Transverse colon (tissue), 4 donors: ENCODE measurements around the gene ZNF679. TPM values are rescaled to one million over a fixed set of nuclear protein-coding genes. Genes with fewer than 3 reads are reported as not detected.
"Not testable (repeated sequence)": the region's sequence is repeated elsewhere in the genome, so short reads cannot be mapped to it uniquely, and the experiment has no call there.

Source experiments
- DNase-seq: peaks from one replicate; pipeline ENCODE4 v3.0.0-alpha.2; 2019
- H3K27ac ChIP-seq, 4 donors: fragments of 200-600 bp; sonication (generic); 2 replicates each; pipeline ENCODE4 v1.5.1; 2016 to 2018; ENCODE audit warnings: inconsistent platforms in 4 of 4
- H3K27me3 ChIP-seq: fragments of 200-600 bp; sonication (generic); 2 replicates; pipeline ENCODE4 v1.5.1; 2017; ENCODE audit warnings: inconsistent platforms
- H3K36me3 ChIP-seq, 4 donors: fragments of 200-600 bp; sonication (generic); 2 replicates each; pipeline ENCODE4 v1.5.1; 2017 to 2019; ENCODE audit warnings: inconsistent platforms in 4 of 4
- H3K4me1 ChIP-seq, 4 donors: fragments of 200-600 bp; sonication (generic); 2 replicates each; pipeline ENCODE4 v1.5.1; 2017 to 2020; ENCODE audit warnings: inconsistent platforms in 4 of 4
- H3K4me3 ChIP-seq, 4 donors: fragments of 200-600 bp; sonication (generic); 1 replicate in 1 of 4; 2 replicates in 3 of 4; pipeline versions ENCODE4 v1.5.1 to v1.6.1; 2017 to 2019; ENCODE audit warnings: inconsistent platforms in 4 of 4
- H3K9me3 ChIP-seq, 2 donors: fragments of 200-600 bp; sonication (generic); 2 replicates each; pipeline ENCODE4 v1.5.1; 2017 to 2019; ENCODE audit warnings: inconsistent platforms in 2 of 2
- CTCF ChIP-seq, 5 experiments: fragments of 200-600 bp in 3 of 5; fragments of 450-650 bp in 2 of 5; sonication (generic) in 3 of 5; IDR thresholded peaks; 1 replicate in 2 of 5; 2 replicates in 3 of 5; pipeline ENCODE4 v1.5.1; 2016 to 2017; ENCODE audit warnings: antibody characterized with exemption in 5 of 5, inconsistent platforms in 3 of 5, mild to moderate bottlenecking in 2 of 5, moderate library complexity in 1 of 5
- EP300 ChIP-seq: sonication (generic); formaldehyde crosslinking; IDR thresholded peaks from one replicate; pipeline ENCODE4 v1.6.1; 2017; ENCODE audit warnings: antibody characterized with exemption, low read depth
- POLR2A ChIP-seq: fragments of 450-650 bp; IDR thresholded peaks from one replicate; pipeline ENCODE4 v1.6.1; 2016; ENCODE audit warnings: antibody characterized with exemption, mild to moderate bottlenecking, moderate library complexity
- POLR2AphosphoS5 ChIP-seq, 3 donors: sonication (generic); formaldehyde crosslinking; IDR thresholded peaks; one replicate each; pipeline ENCODE4 v1.6.1; 2016; ENCODE audit warnings: antibody characterized with exemption in 3 of 3
- WGBS, 2 donors: methylation state at CpG; one replicate each; pipeline ENCODE4 v1.1.5; 2018; ENCODE audit warnings: low coverage in 1 of 2; 5-methylcytosine and 5-hydroxymethylcytosine counted together
- in situ Hi-C, 4 donors: fragments of 200-750 bp; cut with MboI; loops; one replicate each; pipeline versions ENCODE4 v1.15.0 to v1.15.1; 2017; ENCODE audit warnings: low sequenced_read_pairs in 3 of 4, low pct_ligation_motif_present in 1 of 4, low pct_unique_long_range_greater_than_20kb in 1 of 4
- intact Hi-C: fragments of 100-400 bp; cut with DNase I; formaldehyde crosslinking; loops from one replicate; pipeline ENCODE4 v1.15.1; 2023; ENCODE audit warnings: low total_unique reads
- total RNA-seq, 4 donors: library from RNA; depleted of rRNA; stranded (reverse); fragments of >200 nt; gene quantifications; one replicate each; pipeline ENCODE4 v1.1.0, GENCODE V29; 2016

The ZNF679 gene
- total RNA-seq, 4 donors from 2014 or later, result not detected

- intact Hi-C loops, result no loop called here
These were observed 84.6 kb downstream of the ZNF679 start for GRCh38 chr7:64312826-64313225.

GRCh38 chr7:64313740-64314491, 85.6 kb downstream of the ZNF679 start, which contains the start of gene ZNF736:
ZNF736 (plus strand) TSS chr7:64313961; CDS start chr7:64314151, 190 bp downstream.
- peak; percentile 91 for DNase-seq
- 0 to 1% methylated on average over 4 to 32 of the region's 33 CpGs for WGBS, 2 donors
- Histone ChIP-seq H3K4me1 (peaks cover 8 to 22% (median 10%) of the 10 kb centered on the region in 4 donors), H3K36me3 (no peaks in the 10 kb centered on the region), H3K27ac (peak within 1 kb of the TSS; percentile 57 to 81 (median 67)), H3K9me3 (no peaks in the 10 kb centered on the region), H3K4me3 (peak within 1 kb of the TSS; percentile 47 to 84 (median 58)), H3K27me3 (no peaks in the 10 kb centered on the region)
- intact Hi-C loops (no loop called here), in situ Hi-C loops (loop anchor here in 3 of 4 donors (25.0 kb wide), 2 partner anchors 248 to 348 kb away; partner anchors contain the start of genes ZNF680 (in 2 of the 3) and ZNF107 (in 1 of the 3))
- TF ChIP-seq EP300, result no peak
- peak in 2 of 3 donors; percentile 66 to 76 for TF ChIP-seq POLR2AphosphoS5 (IDR thresholded peaks at IDR 0.05)
- no peak for TF ChIP-seq CTCF (IDR thresholded peaks at IDR 0.05)
- peak; percentile 75 for TF ChIP-seq POLR2A

More at GRCh38 chr7:64312826-64313225, 84.6 kb downstream of the ZNF679 start:
- peaks cover 8 to 25% (median 14%) of the 10 kb centered on the region in 4 donors for H3K4me1 ChIP-seq
- no peak for DNase-seq
- WGBS, 2 donors, result 21% methylated on average over 2 of the region's 2 CpGs
- in situ Hi-C loops, result loop anchor here in 3 of 4 donors (25.0 kb wide), 2 partner anchors 249 to 349 kb away; partner anchors contain the start of genes ZNF680 (in 2 of the 3) and ZNF107 (in 1 of the 3)
- TF ChIP-seq POLR2AphosphoS5 (IDR thresholded peaks at IDR 0.05) (no peak), POLR2A (no peak), CTCF (IDR thresholded peaks at IDR 0.05) (no peak), EP300 (no peak)
- no peaks in the 10 kb centered on the region for H3K27me3 ChIP-seq
- H3K27ac ChIP-seq, result no peak overlapping the region
- H3K9me3 ChIP-seq, result no peaks in the 10 kb centered on the region
- H3K4me3 ChIP-seq, result no peak overlapping the region
- no peaks in the 10 kb centered on the region for H3K36me3 ChIP-seq

- Histone ChIP-seq H3K27ac (peak overlapping the region in 3 of 4 donors; percentile 66 to 81 (median 68)), H3K36me3 (no peaks in the 10 kb centered on the region), H3K9me3 (no peaks in the 10 kb centered on the region), H3K27me3 (no peaks in the 10 kb centered on the region), H3K4me3 (peak overlapping the region; percentile 47 to 84 (median 58)), H3K4me1 (peaks cover 8 to 22% (median 10%) of the 10 kb centered on the region in 4 donors)
- no peak for TF ChIP-seq CTCF (IDR thresholded peaks at IDR 0.05)
- TF ChIP-seq POLR2A, result no peak
- TF ChIP-seq EP300, result no peak
- TF ChIP-seq POLR2AphosphoS5 (IDR thresholded peaks at IDR 0.05), result no peak
- WGBS, 2 donors, result 20 to 53% methylated on average over 3 to 10 of the region's 10 CpGs
- intact Hi-C loops, result no loop called here
- no peak for DNase-seq
- in situ Hi-C loops, result loop anchor here in 3 of 4 donors (25.0 kb wide), 2 partner anchors 248 to 348 kb away; partner anchors contain the start of genes ZNF680 (in 2 of the 3) and ZNF107 (in 1 of the 3)
These were observed 86.3 kb downstream of the ZNF679 start for GRCh38 chr7:64314566-64314965.

- H3K4me3 ChIP-seq, H3K9me3 ChIP-seq, H3K36me3 ChIP-seq, H3K27ac ChIP-seq, intact Hi-C loops, H3K27me3 ChIP-seq, DNase-seq: not testable (repeated sequence)
- in situ Hi-C loops, result loop anchor here in 3 of 4 donors (25.0 kb wide), 2 partner anchors 246 to 346 kb away; partner anchors contain the start of genes ZNF680 (in 2 of the 3) and ZNF107 (in 1 of the 3)
- WGBS, 2 donors, result 32 to 43% methylated on average over 1 of the region's 1 CpG
- peaks cover 8 to 22% (median 10%) of the 10 kb centered on the region in 4 donors for H3K4me1 ChIP-seq
These were observed 87.9 kb downstream of the ZNF679 start for GRCh38 chr7:64316031-64316742.

Other genes with a start within 250 kb of the ZNF679 start
- gene ZNF722, start 229.6 kb upstream of the ZNF679 start, total RNA-seq, result not detected
- 1 to 10 TPM in 1 of 4 donors, under 1 TPM in 1, not detected in 2; 0.79 to 1.5 TPM for gene ZNF727, start 183.0 kb upstream of the ZNF679 start, total RNA-seq
- gene ZNF735, start 21.3 kb upstream of the ZNF679 start, total RNA-seq, result not detected
- 10 to 100 TPM in 2 of 4 donors, 1 to 10 TPM in 2; 7.0 to 12.7 (median 9.2) TPM for gene ZNF736, start 85.5 kb downstream of the ZNF679 start, total RNA-seq